Vagina (tissue), 2 donors: ENCODE data around the gene ZNF44.

Experiments used
- POLR2A ChIP-seq, 2 donors: fragments of 450-650 bp; IDR thresholded peaks; one replicate each; pipeline ENCODE4 v1.6.1; 2017; ENCODE audit warnings: antibody characterized with exemption in 2 of 2, mild to moderate bottlenecking in 2 of 2, moderate library complexity in 2 of 2
- POLR2AphosphoS5 ChIP-seq, 2 donors: sonication (generic); formaldehyde crosslinking; IDR thresholded peaks; one replicate each; pipeline ENCODE4 v1.9.0; 2017; ENCODE audit warnings: antibody characterized with exemption in 2 of 2, mild to moderate bottlenecking in 2 of 2, low read depth in 1 of 2; ENCODE audit not compliant: insufficient read depth in 1 of 2
- TF ChIP-seq, protein P1 (sequence below), 3 experiments: fragments of 450-650 bp in 2 of 3; fragments of 200-600 bp in 1 of 3; sonication (generic) in 1 of 3; IDR thresholded peaks; one replicate each; pipeline ENCODE4 v1.5.1; 2017 to 2019; ENCODE audit warnings: antibody characterized with exemption in 3 of 3, mild to moderate bottlenecking in 2 of 3, moderate library complexity in 2 of 3

- TF ChIP-seq, protein P1, sequence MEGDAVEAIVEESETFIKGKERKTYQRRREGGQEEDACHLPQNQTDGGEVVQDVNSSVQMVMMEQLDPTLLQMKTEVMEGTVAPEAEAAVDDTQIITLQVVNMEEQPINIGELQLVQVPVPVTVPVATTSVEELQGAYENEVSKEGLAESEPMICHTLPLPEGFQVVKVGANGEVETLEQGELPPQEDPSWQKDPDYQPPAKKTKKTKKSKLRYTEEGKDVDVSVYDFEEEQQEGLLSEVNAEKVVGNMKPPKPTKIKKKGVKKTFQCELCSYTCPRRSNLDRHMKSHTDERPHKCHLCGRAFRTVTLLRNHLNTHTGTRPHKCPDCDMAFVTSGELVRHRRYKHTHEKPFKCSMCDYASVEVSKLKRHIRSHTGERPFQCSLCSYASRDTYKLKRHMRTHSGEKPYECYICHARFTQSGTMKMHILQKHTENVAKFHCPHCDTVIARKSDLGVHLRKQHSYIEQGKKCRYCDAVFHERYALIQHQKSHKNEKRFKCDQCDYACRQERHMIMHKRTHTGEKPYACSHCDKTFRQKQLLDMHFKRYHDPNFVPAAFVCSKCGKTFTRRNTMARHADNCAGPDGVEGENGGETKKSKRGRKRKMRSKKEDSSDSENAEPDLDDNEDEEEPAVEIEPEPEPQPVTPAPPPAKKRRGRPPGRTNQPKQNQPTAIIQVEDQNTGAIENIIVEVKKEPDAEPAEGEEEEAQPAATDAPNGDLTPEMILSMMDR (IDR thresholded peaks at IDR 0.05): no peak
- TF ChIP-seq POLR2AphosphoS5 (IDR thresholded peaks at IDR 0.05; ENCODE audit: insufficient read depth in 1 of 2, low read depth in 1 of 2): no peak
- no peak for TF ChIP-seq POLR2A (IDR thresholded peaks at IDR 0.05)
Observed at GRCh38 chr19:12224676-12225075, 70.0 kb downstream of the ZNF44 start.
